GM21529 (cell line): ENCODE measurements around the gene POTEH.
"Not testable (repeated sequence)": the region's sequence is repeated elsewhere in the genome, so short reads cannot be mapped to it uniquely, and the experiment has no call there.

Experiments used
- ATAC-seq: cut with Tn5 transposase; IDR thresholded peaks from one replicate; pipeline ENCODE4 v1.9.1; 2021; ENCODE audit not compliant: unreplicated experiment

The POTEH gene

GRCh38 chr22:15689749-15690125 lies at the start of gene POTEH:
TSS of gene POTEH (plus strand) at chr22:15690026. CDS start at chr22:15690078, 52 bp downstream.
- ATAC-seq: not testable (repeated sequence)

- ATAC-seq: not testable (repeated sequence)
Observed at GRCh38 chr22:15642288-15642861, 47.5 kb upstream of the POTEH start.

- ATAC-seq: not testable (repeated sequence)
Observed at GRCh38 chr22:15651954-15652353, 37.9 kb upstream of the POTEH start.

- not testable (repeated sequence) for ATAC-seq
Observed at GRCh38 chr22:15652738-15653137, 37.1 kb upstream of the POTEH start.

GRCh38 chr22:15653241-15653640 lies 36.6 kb upstream of the POTEH start:
- ATAC-seq: not testable (repeated sequence)

- ATAC-seq: not testable (repeated sequence)
Observed at GRCh38 chr22:15661102-15661501, 28.7 kb upstream of the POTEH start.

GRCh38 chr22:15664682-15665081 lies 25.1 kb upstream of the POTEH start:
- not testable (repeated sequence) for ATAC-seq

- ATAC-seq: not testable (repeated sequence)
Observed at GRCh38 chr22:15665478-15665877, 24.3 kb upstream of the POTEH start.

GRCh38 chr22:15669430-15669829 lies 20.4 kb upstream of the POTEH start:
- not testable (repeated sequence) for ATAC-seq

- ATAC-seq: not testable (repeated sequence)
Observed at GRCh38 chr22:15679702-15680101, 10.1 kb upstream of the POTEH start.

GRCh38 chr22:15684115-15684514 lies 5.7 kb upstream of the POTEH start:
- not testable (repeated sequence) for ATAC-seq

GRCh38 chr22:15684695-15685094 lies 5.1 kb upstream of the POTEH start:
- not testable (repeated sequence) for ATAC-seq

- not testable (repeated sequence) for ATAC-seq
Observed at GRCh38 chr22:15685641-15686040, 4.2 kb upstream of the POTEH start.

GRCh38 chr22:15687086-15687485 lies 2.7 kb upstream of the POTEH start:
- ATAC-seq: not testable (repeated sequence)

GRCh38 chr22:15687676-15688075 lies 2.1 kb upstream of the POTEH start:
- ATAC-seq: not testable (repeated sequence)

- not testable (repeated sequence) for ATAC-seq
Observed at GRCh38 chr22:15688090-15688489, 1.7 kb upstream of the POTEH start.

GRCh38 chr22:15689012-15689748 lies 646 bp upstream of the POTEH start:
- not testable (repeated sequence) for ATAC-seq

- ATAC-seq: not testable (repeated sequence)
Observed at GRCh38 chr22:15713600-15713999, 23.8 kb downstream of the POTEH start.

- ATAC-seq: not testable (repeated sequence)
Observed at GRCh38 chr22:15714125-15714524, 24.3 kb downstream of the POTEH start.

GRCh38 chr22:15721884-15722283 lies 32.1 kb downstream of the POTEH start:
- ATAC-seq: not testable (repeated sequence)

GRCh38 chr22:15729209-15729917 lies 39.5 kb downstream of the POTEH start:
- not testable (repeated sequence) for ATAC-seq

- ATAC-seq: not testable (repeated sequence)
Observed at GRCh38 chr22:15731023-15731422, 41.2 kb downstream of the POTEH start.
